A549 (cell line): ENCODE results near the gene GSK3B. TPM values are rescaled to one million over a fixed set of nuclear protein-coding genes. Genes with fewer than 3 reads are reported as not detected.

ENCODE experiments used
- ATAC-seq, 2 experiments: fragments of 200-7000 bp in 1 of 2; fragments of >200 bp in 1 of 2; cut with Nextera tagmentation in 1 of 2; cut with Tn5 transposase in 1 of 2; 3 replicates each; pipeline versions ENCODE4 v1.8.0 to v1.9.1; 2018 to 2020; ENCODE audit warnings: mild to moderate bottlenecking in 1 of 2, moderate library complexity in 1 of 2
- CTCF ChIA-PET: fragments of 300-600 bp; sonication (Branson Sonifier 250); formaldehyde crosslinking; extraction: SDS; loops from one replicate; lab custom pipeline; 2021; ENCODE audit warnings: antibody characterized with exemption, inconsistent platforms; lab: Yijun Ruan, JAX
- POLR2A ChIA-PET: fragments of 350-600 bp; formaldehyde crosslinking; extraction: SDS; loops from one replicate; lab custom pipeline; 2021; ENCODE audit warnings: antibody characterized with exemption, inconsistent platforms; lab: Yijun Ruan, JAX
- DNase-seq, 2 experiments: peaks; one replicate each; pipeline versions ENCODE4 v3.0.0 to v3.0.0-alpha.2; 2011 to 2016; ENCODE audit warnings: low read depth in 1 of 2, low spot score in 1 of 2
- FAIRE-seq: peaks from 2 replicates; lab custom pipeline; 2011; peaks lifted over from hg19 to GRCh38; lab: Jason Lieb, UNC
- H3K27ac ChIP-seq, 2 experiments: fragments of >200 bp; sonication (Bioruptor Twin); formaldehyde crosslinking; 3 replicates each; pipeline ENCODE4 v1.5.1; 2016 to 2017
- H3K4me1 ChIP-seq: fragments of >200 bp; sonication (Bioruptor Twin); formaldehyde crosslinking; 3 replicates; pipeline ENCODE4 v1.6.1; 2016
- H3K4me2 ChIP-seq: fragments of >200 bp; sonication (Bioruptor Twin); formaldehyde crosslinking; 3 replicates; pipeline ENCODE4 v1.6.1; 2016
- H3K4me3 ChIP-seq: fragments of >200 bp; sonication (Bioruptor Twin); formaldehyde crosslinking; 3 replicates; pipeline ENCODE4 v1.5.1; 2016
- H3K9me3 ChIP-seq: fragments of >200 bp; sonication (Bioruptor Twin); formaldehyde crosslinking; 3 replicates; pipeline ENCODE4 v1.6.1; 2016
- BCL3 ChIP-seq: fragments of >200 bp; sonication (Bioruptor Twin); formaldehyde crosslinking; IDR thresholded peaks from 3 replicates; pipeline ENCODE4 v1.6.1; 2016
- CEBPB ChIP-seq, 2 experiments: fragments of >200 bp in 1 of 2; sonication (Bioruptor Twin) in 1 of 2; formaldehyde crosslinking in 1 of 2; IDR thresholded peaks; 2 replicates each; pipeline ENCODE4 v1.6.1; 2012 to 2016
- CHD4 ChIP-seq: fragments of 200-600 bp; sonication (generic); IDR thresholded peaks from 2 replicates; pipeline ENCODE4 v1.6.1; 2016; ENCODE audit warnings: antibody characterized with exemption, mild to moderate bottlenecking, borderline replicate concordance
- ELK1 ChIP-seq: fragments of 150-350 bp; IDR thresholded peaks from 2 replicates; pipeline ENCODE4 v1.6.1; 2014; ENCODE audit warnings: low read depth, mild to moderate bottlenecking, low read length
- ESRRA ChIP-seq: fragments of 150-350 bp; IDR thresholded peaks from 2 replicates; pipeline ENCODE4 v1.6.1; 2014; ENCODE audit warnings: mild to moderate bottlenecking, low read length, borderline replicate concordance
- FOSB ChIP-seq: fragments of 250-450 bp; sonication (Bioruptor Pico); IDR thresholded peaks from 2 replicates; pipeline ENCODE4 v1.5.0; 2020; ENCODE audit warnings: mild to moderate bottlenecking, moderate library complexity
- GATA3 ChIP-seq: IDR thresholded peaks from 2 replicates; pipeline ENCODE4 v1.6.1; 2012; ENCODE audit warnings: borderline replicate concordance
- HEYL ChIP-seq: fragments of 250-450 bp; sonication (Bioruptor Pico); IDR thresholded peaks from 2 replicates; pipeline ENCODE4 v1.8.0; 2021; ENCODE audit warnings: mild to moderate bottlenecking, moderate library complexity
- HOXA7 ChIP-seq: fragments of 250-450 bp; sonication (Bioruptor Pico); IDR thresholded peaks from 2 replicates; pipeline ENCODE4 v1.5.0; 2020; ENCODE audit warnings: mild to moderate bottlenecking, moderate library complexity
- HOXB13 ChIP-seq: fragments of 250-450 bp; sonication (Bioruptor Pico); IDR thresholded peaks from 2 replicates; pipeline ENCODE4 v1.5.0; 2020; ENCODE audit warnings: low read depth, mild to moderate bottlenecking, moderate library complexity
- HOXB5 ChIP-seq: fragments of 250-450 bp; sonication (Bioruptor Pico); IDR thresholded peaks from 2 replicates; pipeline ENCODE4 v1.5.0; 2020; ENCODE audit warnings: mild to moderate bottlenecking, moderate library complexity
- JUN ChIP-seq, 2 experiments: fragments of >200 bp; sonication (Bioruptor Twin); formaldehyde crosslinking; IDR thresholded peaks; 2 replicates in 1 of 2; 3 replicates in 1 of 2; pipeline ENCODE4 v1.6.1; 2016 to 2017
- MAZ ChIP-seq: fragments of 150-350 bp; IDR thresholded peaks from 2 replicates; pipeline ENCODE4 v1.6.1; 2014; ENCODE audit warnings: antibody characterized with exemption, low read depth, low read length, borderline replicate concordance
- MYC ChIP-seq: IDR thresholded peaks from 2 replicates; pipeline ENCODE4 v1.6.1; 2012; ENCODE audit warnings: mild to moderate bottlenecking, inconsistent platforms, low read length, improper control_type of control experiment, borderline replicate concordance
- NFE2L2 ChIP-seq: fragments of 150-350 bp; conservative IDR thresholded peaks from 2 replicates; pipeline ENCODE4 v1.6.1; 2014; ENCODE audit warnings: low read length
- NPAS2 ChIP-seq: fragments of 250-450 bp; sonication (Bioruptor Pico); IDR thresholded peaks from 2 replicates; pipeline ENCODE4 v1.8.0; 2022; ENCODE audit warnings: mild to moderate bottlenecking, moderate library complexity, borderline replicate concordance
- POLR2A ChIP-seq: IDR thresholded peaks from 2 replicates; pipeline ENCODE4 v1.6.1; 2012; ENCODE audit warnings: mild to moderate bottlenecking, low read length
- RARB ChIP-seq: fragments of 250-450 bp; sonication (Bioruptor Pico); IDR thresholded peaks from 2 replicates; pipeline ENCODE4 v1.8.0; 2021; ENCODE audit warnings: mild to moderate bottlenecking, moderate library complexity
- RNF2 ChIP-seq: fragments of 200-600 bp; sonication (generic); IDR thresholded peaks from 2 replicates; pipeline ENCODE4 v1.6.1; 2016; ENCODE audit warnings: low read depth, mild to moderate bottlenecking, antibody characterized with exemption, moderate library complexity, borderline replicate concordance
- TFCP2L1 ChIP-seq: fragments of 250-450 bp; sonication (Bioruptor Pico); IDR thresholded peaks from 2 replicates; pipeline ENCODE4 v1.5.0; 2021; ENCODE audit warnings: mild to moderate bottlenecking
- TP53 ChIP-seq: fragments of 250-450 bp; sonication (Bioruptor Pico); IDR thresholded peaks from 2 replicates; pipeline ENCODE4 v1.5.0; 2021; ENCODE audit warnings: mild to moderate bottlenecking, moderate library complexity
- ZFP36 ChIP-seq: fragments of 450-650 bp; IDR thresholded peaks from 2 replicates; pipeline ENCODE4 v1.6.1; 2014; ENCODE audit warnings: borderline replicate concordance; ENCODE audit not compliant: partially characterized antibody
- ZNF302 ChIP-seq: fragments of 250-450 bp; sonication (Bioruptor Pico); IDR thresholded peaks from 2 replicates; pipeline ENCODE4 v1.9.0; 2021; ENCODE audit warnings: inconsistent platforms, mild to moderate bottlenecking, moderate library complexity
- WGBS: methylation state at CpG from one replicate; pipeline ENCODE4 v1.1.6; 2017; ENCODE audit errors: missing lambda C conversion rate; 5-methylcytosine and 5-hydroxymethylcytosine counted together
- polyA plus RNA-seq, 4 experiments: library from polyadenylated mRNA; depleted of rRNA in 3 of 4; stranded (reverse); fragments of >200 nt; fragmentation: RNase III in 1 of 4; extraction: RNeasy Plus Mini Kit Qiagen cat#74134 plus additional on column Dnase treatment in 1 of 4; gene quantifications; 2 replicates in 3 of 4; 3 replicates in 1 of 4; pipeline ENCODE4 v1.2.3, GENCODE V29; 2011 to 2017
- TF ChIP-seq, protein P1 (sequence below): fragments of 450-650 bp; IDR thresholded peaks from 2 replicates; pipeline ENCODE4 v1.6.1; 2014; ENCODE audit warnings: antibody characterized with exemption

Gene GSK3B
- polyA plus RNA-seq, 2 of the 4 experiments (the other 2 are of a cell fraction) = 30.0 to 49.8 TPM

DNA sequence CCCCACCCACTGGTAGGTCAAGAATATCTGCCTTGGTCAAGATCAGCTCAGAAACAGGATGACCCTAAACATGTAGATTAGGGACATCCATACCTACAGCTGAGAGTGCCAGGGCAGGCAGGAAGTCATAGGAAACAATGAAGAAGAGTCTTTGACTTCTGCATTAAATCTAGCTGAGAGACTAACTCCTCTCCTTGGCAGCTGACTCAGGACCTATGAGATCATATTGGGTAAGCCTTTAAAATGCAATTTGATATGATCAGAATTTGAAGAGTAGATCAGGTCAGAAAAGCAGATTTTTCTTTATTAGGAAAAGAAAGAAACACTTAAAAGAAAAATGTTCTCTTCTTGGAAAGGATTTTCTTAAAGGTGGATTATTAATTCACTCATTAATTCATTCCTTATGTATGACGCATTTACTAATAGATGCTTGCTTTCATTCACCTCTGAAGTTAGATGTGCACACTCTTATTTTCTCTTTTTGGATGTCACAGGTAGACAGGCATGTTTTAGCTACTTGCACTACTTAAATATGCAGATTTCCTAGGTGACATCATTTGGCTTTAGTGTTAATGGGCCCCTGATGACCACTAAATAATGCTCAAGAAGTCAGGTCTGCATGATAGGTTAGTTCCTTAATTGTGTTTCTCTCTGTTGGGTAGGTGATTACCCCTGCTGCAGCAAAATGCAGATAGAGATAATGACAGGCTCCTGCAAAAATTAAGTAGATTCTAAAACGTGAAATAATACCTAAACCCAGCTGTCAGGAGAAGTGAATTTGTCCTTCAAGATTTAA is 35.7 kb upstream of the GSK3B start:
- TF ChIP-seq HOXB5 (CRISPR knock-in tag) (no peak), MAZ (no peak), NFE2L2 (no peak), FOSB (CRISPR knock-in tag) (no peak)
- no peaks in the 10 kb centered on the region for H3K9me3 ChIP-seq
- no peak overlapping the region for H3K27ac ChIP-seq
- no peak for FAIRE-seq
- no peak overlapping the region for H3K4me3 ChIP-seq
- ATAC-seq = no peak
- no peak overlapping the region for H3K4me2 ChIP-seq
- DNase-seq = no peak
- CTCF ChIA-PET = interaction anchor here (0.6 to 2.7 kb wide), 5 partner anchors 14 to 238 kb away, joined by 3 to 8 read pairs (median 3); no protein-coding TSS in a partner anchor
- H3K4me1 ChIP-seq = peaks cover 1% of the 10 kb centered on the region; the same call in 2 of the 3 replicates
- 84% methylated on average over 2 of the region's 2 CpGs for WGBS
- POLR2A ChIA-PET = interaction anchor here (0.5 kb wide), 1 partner anchor 34 kb away, joined by 3 read pairs; no protein-coding TSS in a partner anchor

- no peak overlapping the region for H3K4me3 ChIP-seq
- ChIA-PET POLR2A (no interaction called here), CTCF (interaction anchor here (1.2 to 2.7 kb wide), 2 partner anchors 48 to 238 kb away, joined by 4 to 8 read pairs; no protein-coding TSS in a partner anchor)
- H3K4me2 ChIP-seq = no peak overlapping the region
- H3K27ac ChIP-seq = no peak overlapping the region
- no peak for DNase-seq
- 94% methylated on average over 1 of the region's 1 CpG for WGBS
- ATAC-seq = no peak
- FAIRE-seq = no peak
- no peaks in the 10 kb centered on the region for H3K4me1 ChIP-seq
- no peak for TF ChIP-seq ZFP36
- no peak for TF ChIP-seq HEYL (CRISPR knock-in tag)
- TF ChIP-seq POLR2A = no peak
- TF ChIP-seq BCL3 = no peak
- TF ChIP-seq HOXA7 (CRISPR knock-in tag) = no peak
- no peak for TF ChIP-seq ZNF302 (CRISPR knock-in tag)
- no peak for TF ChIP-seq FOSB (CRISPR knock-in tag)
- no peak for TF ChIP-seq GATA3
- TF ChIP-seq ESRRA = no peak
- no peak for TF ChIP-seq TFCP2L1
- TF ChIP-seq MYC = no peak
- no peak for TF ChIP-seq TP53
- no peak for TF ChIP-seq HOXB13
- no peak for TF ChIP-seq NPAS2 (CRISPR knock-in tag)
- no peaks in the 10 kb centered on the region for H3K9me3 ChIP-seq
Observed at GRCh38 chr3:120129051-120129450, 34.8 kb upstream of the GSK3B start.

DNA sequence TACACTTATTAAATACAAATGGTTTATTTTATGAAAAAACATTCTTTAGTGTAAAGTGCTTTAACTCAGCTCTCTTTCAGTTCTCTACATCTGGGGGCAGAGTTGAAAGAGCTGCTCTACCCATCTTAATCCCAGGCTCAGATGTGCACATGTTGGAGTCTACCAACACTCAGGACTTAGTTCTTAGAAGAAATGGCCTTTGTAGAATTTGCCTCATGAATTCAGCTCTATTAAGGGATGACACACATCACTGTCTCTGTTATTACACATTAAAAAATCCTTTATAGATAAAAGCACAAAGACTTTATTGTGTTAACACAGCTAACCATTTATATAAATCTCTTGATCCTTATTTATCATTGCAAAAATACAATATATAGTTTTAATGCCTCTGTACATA is 31.7 kb upstream of the GSK3B start:
- Histone ChIP-seq H3K27ac (no peak overlapping the region), H3K4me1 (no peaks in the 10 kb centered on the region), H3K9me3 (no peaks in the 10 kb centered on the region), H3K4me3 (no peak overlapping the region), H3K4me2 (no peak overlapping the region)
- POLR2A ChIA-PET = interaction anchor here (1.3 kb wide), 1 partner anchor 30 kb away, joined by 6 read pairs; no protein-coding TSS in a partner anchor
- CTCF ChIA-PET = interaction anchor here (1.0 to 1.7 kb wide), 2 partner anchors 56 to 73 kb away, joined by 3 to 4 read pairs; no protein-coding TSS in a partner anchor
- FAIRE-seq = no peak
- ATAC-seq = no peak
- no peak for DNase-seq
- TF ChIP-seq CEBPB (IDR thresholded peaks at IDR 0.05) (no peak), JUN (IDR thresholded peaks at IDR 0.05) (no peak), CHD4 (no peak), ELK1 (no peak), RNF2 (no peak), RARB (CRISPR knock-in tag) (no peak), HOXB13 (no peak), HOXB5 (CRISPR knock-in tag) (no peak), POLR2A (no peak), MAZ (no peak)
- TF ChIP-seq, protein P1, sequence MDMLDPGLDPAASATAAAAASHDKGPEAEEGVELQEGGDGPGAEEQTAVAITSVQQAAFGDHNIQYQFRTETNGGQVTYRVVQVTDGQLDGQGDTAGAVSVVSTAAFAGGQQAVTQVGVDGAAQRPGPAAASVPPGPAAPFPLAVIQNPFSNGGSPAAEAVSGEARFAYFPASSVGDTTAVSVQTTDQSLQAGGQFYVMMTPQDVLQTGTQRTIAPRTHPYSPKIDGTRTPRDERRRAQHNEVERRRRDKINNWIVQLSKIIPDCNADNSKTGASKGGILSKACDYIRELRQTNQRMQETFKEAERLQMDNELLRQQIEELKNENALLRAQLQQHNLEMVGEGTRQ = no peak
